Epithelial cell of esophagus (primary cell): ENCODE data around the gene RPGR.

Experiments used
- DNase-seq: peaks from one replicate; pipeline ENCODE4 v3.0.0; 2010; ENCODE audit warnings: low read depth
- H3K4me3 ChIP-seq: 2 replicates; pipeline ENCODE4 v1.5.1; 2011; ENCODE audit warnings: mild to moderate bottlenecking, low read length, control low read depth
- CTCF ChIP-seq: IDR thresholded peaks from 2 replicates; pipeline ENCODE4 v1.5.1; 2011; ENCODE audit warnings: low read depth, mild to moderate bottlenecking, low read length, control low read depth, inconsistent platforms; ENCODE audit not compliant: insufficient read depth; ENCODE audit errors: missing control alignments

The RPGR gene

GRCh38 chrX:38221391-38221929 is 105.8 kb downstream of the RPGR start:
- H3K4me3 ChIP-seq, result no peak overlapping the region
- TF ChIP-seq CTCF, result no peak
- no peak for DNase-seq

- DNase-seq, result peak; percentile 19
- no peak for TF ChIP-seq CTCF
- peak within 1 kb of the TSS; percentile 48 for H3K4me3 ChIP-seq
Observed at GRCh38 chrX:38220415-38221390, 106.6 kb downstream of the RPGR start, which contains the start of gene SRPX. Gene SRPX (minus strand): TSS chrX:38220871. CDS start chrX:38220792, 79 bp downstream.

- peak; percentile 38 for DNase-seq
- H3K4me3 ChIP-seq, result peak overlapping the region; percentile 48
- peak; percentile 46 for TF ChIP-seq CTCF
Observed at GRCh38 chrX:38220024-38220414, 107.3 kb downstream of the RPGR start.
